Limb (tissue), 2 donors: ENCODE measurements around the gene DHX16.
"Not testable (repeated sequence)": the region's sequence is repeated elsewhere in the genome, so short reads cannot be mapped to it uniquely, and the experiment has no call there.

ENCODE experiments used
- DNase-seq, 2 donors: peaks; one replicate each; pipeline ENCODE4 v3.0.0-alpha.2; 2016; ENCODE audit errors: extremely low spot score in 2 of 2

The DHX16 gene

DNA sequence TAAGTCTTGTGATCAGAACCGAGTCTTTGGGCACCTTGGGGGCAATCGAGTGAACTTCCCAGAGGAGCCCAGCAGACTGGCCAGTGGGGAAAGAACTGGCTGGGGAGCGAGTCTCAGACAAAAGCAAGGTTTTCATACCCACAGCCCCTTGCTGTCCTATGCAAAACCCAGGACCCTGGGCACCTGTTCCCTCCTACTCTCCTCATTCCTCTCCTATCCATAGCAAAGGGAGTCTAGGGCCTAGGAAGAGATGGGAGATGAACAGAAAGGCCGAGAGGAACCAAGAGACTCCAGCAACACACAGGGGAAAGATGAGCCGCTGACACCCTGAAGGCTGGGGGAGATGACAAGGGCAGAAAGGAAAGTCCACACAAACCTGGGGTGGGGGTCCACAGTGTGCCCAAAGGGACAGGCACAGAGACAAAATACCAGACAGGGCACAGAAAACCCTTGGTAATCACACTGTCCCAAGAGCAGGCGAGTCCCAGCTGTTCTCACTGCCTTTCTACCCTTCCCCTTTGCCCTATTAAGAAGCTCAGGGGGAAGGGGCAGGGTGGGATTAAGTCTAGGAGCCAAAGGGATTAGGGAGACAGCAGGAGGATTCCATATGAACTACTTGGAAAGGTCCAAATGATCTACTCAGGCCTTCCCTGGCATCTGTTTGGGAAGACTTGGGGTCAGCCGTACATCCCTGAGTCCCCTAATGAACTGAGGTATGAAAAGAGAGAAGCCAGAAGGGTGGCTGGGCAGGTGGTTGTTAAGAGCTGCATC lies 7.1 kb upstream of the DHX16 start:
- DNase-seq = no peak

DNA sequence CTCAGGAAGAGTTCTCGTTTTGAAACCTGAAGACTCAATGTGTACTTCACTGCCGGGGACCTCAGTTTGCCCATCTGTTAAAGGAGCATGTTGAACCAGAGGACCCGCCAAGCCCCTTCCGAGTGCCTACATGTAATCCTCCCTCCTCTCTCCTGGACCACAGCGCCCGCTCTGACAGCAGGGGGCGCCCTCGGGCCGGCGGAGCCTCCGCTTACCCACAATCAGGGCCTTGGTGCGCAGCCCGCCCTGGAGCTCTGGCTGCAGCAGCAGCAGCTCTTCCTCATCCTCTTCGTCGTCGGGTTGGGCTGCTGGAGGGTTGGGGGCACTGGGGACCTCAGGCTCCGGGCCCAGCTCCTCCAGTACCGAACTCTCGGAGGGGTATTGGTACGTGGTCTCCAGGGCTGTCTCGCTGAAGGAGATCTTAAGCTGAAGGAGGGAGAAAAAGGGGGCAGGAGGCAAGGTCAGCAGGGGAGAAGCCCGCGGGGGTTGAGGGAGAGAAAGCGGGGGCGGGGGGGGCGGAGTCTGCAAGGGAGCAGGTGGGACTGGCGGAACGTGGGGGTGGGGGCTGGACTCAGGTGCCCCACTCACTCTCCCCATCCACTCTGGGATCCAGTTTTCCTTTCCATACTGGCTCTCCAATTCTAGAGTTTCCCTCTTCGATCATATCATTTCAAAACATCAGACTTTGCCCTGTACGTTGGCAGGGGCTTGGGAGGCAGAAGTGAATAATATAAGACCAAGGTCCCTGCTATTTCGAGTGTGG lies 6.3 kb upstream of the DHX16 start:
- DNase-seq = peak; percentile 78 to 92

DNA sequence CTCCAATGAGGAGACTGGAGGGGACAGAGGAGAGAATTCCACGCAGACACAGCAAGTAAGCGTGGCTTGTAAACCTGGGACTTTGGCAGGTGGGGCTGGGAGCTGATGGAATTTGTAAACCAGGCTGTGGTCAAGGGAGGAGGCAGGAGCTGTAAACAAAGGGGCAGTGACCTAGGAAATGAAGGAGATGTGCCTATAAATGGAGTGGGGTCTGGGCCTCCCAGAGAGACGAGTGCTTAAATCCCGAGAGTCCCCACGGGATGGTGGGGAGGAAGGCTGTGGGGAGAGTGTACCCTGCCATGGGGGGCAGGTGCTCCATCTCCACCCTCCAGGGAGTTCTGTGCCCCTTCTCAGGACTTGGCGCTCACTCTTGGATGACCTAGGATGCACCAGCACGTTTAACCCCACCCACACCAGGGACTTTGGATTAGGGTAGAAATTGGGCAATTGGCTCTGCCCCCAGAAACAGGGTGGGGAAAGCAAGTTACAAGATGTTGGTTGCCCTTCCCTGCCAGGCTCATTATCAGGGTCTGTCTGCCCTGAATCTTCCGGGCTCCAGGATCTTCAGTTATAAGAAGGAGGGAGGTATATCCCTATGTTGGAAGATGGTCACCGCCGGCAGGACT lies 4.0 kb upstream of the DHX16 start:
- no peak for DNase-seq

DNA sequence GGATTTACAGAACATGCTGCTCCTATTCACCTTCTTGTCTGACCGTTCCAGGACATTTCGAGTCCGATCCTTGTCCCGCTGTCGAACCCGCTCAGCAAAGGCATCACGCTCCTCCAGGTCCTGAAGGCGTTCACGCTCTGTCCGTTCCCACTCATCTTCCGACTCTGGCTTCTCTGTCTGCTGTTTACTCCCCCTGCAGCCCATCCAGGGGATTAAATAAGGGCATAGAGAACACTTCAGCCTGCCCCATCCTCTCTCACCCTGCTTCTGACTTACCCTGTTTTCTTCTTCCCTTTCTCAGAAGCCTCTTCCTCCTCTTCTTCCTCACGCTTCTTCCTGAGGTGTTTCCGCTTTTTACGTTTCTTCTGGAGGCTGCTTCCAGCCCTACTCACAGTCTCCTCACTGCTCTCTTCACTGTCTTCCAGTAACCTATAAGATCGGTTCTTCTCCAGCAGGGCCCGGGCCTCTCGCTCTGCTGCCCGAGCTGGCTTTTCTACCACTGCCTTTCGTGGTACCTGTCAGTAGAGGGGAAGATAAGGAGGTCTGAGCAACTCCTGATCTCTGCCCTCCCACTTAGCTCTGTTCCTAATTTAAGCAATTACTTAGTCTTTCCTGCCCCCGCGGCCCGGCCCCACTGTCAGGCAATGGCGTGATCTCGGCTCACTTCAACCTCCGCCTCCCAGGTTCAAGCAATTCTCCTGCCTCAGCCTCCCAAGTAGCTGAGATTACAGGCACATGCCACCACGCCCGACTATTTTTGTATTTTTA lies 1.9 kb downstream of the DHX16 start:
- no peak for DNase-seq

DNA sequence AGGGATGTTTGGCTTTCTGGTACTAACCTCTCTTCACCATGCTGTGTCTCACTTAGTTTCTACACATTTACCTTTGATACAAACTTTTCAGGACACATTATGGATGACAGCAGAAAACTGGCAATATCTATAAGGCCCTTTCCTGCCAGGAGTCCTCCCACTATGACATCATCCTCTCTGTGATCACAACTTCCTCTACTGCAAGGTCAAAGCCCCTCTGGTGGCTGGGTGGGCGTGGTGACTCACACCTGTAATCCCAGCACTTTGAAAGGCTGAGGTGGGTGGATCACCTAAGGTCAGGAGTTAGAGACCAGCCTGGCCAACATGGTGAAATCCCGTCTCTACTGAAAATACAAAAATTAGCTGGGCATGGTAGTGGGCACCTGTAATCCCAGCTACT lies 6.5 kb downstream of the DHX16 start:
- DNase-seq = not testable (repeated sequence)

DNA sequence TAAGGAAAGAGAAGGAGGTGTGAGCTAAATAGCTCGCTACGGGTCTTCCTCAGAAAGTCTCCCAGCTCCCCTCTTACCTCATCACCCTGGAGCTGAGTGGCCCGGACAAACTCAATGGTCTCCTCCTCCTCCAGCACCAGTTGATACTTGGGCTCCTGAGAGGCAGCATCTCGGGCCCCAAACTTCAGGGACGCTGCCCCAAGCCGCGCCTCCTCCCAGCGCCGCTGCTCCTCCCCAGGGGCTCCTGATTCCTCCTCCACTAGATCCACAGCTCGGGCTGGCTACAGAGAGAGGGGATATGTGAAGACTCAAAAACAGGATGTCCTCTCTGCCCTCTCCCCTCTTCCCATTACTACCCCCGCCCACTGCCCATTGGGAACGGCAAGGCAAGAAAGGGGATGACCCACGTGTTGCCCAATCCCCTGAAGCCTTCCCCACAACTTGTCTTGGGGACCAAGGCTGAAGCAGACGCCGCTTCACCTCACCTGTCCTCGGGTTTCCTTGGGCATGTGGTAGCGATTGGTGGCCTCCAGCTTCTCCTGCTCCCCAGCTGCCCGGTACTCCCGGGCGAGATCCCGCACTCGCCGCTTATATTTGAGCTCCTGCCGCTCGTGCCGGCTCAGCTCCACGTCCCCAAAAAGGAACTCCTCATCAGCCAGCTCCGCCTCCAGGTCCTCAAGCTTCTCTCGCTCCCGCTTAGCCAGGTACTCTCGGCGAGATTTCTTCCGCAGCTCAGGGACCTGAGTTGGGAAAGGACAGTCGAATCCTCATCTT lies 7.6 kb downstream of the DHX16 start:
- no peak for DNase-seq

DNA sequence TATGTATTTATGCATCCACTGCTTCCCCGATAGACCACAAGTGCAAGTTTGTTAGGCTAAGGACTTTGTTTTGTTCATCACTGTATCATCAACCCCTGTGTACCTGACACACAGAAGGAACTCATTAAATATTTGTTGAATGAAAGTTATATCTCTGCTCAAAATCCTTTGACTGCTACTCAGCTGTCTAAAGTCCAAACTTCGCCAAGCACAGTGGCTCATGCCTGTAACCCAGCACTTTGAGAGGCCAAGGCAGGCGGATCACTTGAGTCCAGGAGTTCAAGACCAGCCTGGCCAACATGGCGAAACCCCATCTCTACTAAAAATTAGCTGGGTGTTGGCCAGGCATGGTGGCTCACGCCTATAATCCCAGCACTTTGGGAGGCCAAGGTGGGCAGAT lies 14.9 kb downstream of the DHX16 start:
- DNase-seq = not testable (repeated sequence)

DNA sequence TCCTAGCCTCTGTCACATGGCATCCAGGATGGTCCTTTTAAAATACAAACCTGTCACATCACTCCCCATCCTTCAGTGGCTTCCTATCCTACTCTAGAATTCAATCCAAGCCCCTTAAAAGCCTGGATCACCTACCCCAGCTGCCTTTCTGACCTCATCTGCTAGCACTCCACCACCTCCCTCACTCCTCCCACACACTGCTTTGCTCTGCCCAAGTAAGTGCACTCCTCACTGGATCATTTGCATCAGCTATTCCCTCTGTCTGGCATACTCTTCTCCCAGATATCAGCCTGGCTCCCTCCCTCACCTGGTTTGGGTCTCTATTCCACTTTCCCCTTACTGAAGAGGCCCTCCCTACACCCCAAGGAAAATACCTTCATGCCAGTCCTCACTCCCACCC lies 15.4 kb downstream of the DHX16 start:
- DNase-seq = no peak

DNA sequence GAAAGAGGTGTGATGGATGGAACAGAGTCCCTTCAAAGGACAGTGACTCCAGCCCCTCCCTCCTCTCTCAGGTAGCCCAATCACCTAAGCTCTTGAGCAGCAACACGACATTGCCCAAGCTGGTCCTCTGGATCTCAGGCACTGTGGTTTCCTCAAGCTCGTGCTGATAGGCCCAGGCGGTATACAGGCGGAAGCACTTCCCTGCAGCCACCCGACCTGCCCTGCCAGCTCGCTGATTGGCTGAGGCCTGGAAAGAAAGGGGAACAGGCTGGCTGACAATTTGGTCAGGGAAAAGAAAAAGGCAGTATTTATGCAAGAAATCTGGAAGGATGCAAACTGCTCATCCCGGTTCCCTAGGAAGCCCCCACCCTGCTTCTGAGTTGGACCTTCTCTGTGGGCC lies 16.3 kb downstream of the DHX16 start:
- no peak for DNase-seq

DNA sequence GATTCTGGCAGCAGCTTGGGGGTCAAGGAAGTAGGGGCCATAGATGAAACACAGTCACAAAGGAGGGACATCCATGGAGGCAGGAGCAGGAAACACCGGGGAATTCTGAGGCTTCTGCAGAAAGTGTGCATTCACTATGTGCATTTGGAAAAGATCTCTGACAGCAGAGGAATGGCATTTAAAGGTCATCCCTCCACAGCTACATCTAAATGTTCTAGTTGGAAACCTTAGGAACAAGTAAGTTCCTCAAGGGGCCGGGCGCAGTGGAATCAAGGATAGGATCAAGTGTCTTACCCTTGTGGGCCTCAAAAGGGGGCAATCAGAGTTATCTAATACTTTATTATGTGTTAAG lies 17.1 kb downstream of the DHX16 start:
- DNase-seq = no peak

DNA sequence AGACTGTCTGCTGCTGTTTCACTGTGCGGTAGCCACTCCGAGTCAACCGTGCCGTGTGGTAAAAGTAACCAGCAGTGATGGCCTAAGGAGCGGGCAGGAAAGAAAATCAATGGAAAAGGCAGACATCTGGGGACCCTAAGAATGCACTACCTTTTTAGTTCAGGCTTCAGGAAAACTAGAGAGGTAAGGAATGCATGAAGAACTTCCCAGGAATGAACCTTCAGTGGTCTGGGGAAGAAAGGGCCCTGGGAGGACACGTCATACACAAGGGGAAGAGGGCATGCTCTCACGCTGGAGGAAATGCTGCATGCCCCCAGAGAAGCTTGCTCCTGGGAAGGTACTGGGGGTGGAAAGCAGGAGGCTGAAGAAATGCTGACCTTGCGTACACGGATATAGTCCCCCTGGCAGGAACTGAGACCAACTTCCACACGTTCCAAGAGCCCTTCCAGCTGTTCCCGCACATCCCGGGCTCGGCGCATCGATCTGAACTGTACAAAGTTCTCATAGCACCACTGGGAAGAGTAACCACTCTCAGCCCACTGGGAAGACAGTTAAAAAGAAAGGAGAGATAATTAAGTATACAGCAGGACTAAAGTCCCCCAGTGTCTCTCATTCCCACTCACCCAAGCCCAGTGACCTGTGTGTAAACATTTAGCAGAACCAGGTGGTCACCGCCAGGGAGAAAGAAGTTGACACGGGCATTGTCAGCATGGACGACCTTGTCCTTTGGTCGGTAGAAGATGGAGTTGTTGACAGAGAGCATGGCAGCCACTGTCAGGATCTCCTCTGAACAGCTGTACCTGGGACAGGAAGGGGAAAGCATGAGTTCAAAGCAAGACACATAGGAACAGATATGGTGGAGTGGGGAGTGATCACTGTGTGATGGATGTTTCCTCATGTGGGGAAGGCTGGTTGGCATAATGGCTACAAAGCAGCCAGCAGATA lies 17.7 kb downstream of the DHX16 start:
- DNase-seq = no peak

DNA sequence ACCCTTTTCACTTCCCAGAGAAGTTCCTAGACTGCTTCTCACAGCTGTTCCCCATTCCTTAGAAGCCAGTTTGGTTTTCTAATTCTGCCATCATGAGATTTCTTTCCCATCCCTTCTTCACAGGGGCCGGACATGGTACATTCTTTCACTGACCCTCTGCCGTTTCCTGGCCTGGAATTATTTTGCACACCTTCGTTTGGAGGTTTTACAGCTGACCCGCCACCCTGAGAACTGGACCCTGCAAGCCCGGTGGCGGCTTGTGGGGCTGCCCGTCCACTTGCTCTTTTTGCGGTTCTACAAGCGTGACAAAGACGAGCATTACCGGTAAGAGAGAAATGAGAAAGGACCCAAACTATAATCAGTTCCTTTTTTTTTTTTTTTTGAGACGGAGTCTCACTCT lies 21.7 kb downstream of the DHX16 start:
- DNase-seq = no peak

DNA sequence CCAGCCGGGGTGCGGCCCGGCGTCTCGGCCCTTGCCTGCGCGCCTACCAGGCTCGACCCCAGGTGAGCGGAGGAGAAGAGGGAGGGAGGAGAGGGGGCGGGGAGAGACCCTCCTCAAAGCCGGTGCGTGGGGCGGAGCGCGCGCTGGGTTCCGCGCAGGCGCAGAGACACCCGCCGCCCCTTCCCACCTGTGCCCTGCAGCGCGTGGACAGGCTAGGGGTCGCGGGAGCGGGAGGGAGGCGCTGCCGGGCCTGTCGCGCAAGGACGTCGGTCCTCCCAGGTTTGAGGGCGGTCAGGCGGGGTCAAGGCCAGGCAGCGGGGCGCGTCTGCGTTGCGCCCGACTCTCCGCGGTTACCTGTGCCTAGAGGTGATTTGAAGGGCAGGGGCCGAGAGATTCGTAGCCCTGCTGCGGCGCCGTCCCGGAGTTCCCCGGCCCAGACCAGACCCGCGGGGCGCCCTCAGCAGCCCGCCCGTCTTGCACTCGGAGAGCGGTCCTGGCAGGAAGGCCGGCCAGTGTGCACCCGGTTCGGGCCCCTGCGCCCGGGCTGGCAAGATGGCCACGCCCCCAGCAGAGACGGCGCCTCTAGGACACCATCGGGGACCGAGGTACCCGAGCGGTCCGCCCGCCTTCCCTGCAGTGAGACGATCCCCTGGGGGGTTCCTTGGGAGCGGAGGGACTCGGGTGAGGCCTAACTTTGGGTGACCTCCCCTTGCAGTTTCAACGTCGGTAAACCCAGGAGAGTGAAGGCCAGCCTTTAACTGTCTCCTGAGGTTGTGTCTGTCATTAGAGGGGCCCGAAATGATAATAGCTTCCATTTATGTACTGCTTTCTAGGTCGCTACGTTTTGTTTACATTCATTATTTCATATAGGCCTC lies 25.3 kb downstream of the DHX16 start:
- peak; percentile 77 to 80 for DNase-seq

DNA sequence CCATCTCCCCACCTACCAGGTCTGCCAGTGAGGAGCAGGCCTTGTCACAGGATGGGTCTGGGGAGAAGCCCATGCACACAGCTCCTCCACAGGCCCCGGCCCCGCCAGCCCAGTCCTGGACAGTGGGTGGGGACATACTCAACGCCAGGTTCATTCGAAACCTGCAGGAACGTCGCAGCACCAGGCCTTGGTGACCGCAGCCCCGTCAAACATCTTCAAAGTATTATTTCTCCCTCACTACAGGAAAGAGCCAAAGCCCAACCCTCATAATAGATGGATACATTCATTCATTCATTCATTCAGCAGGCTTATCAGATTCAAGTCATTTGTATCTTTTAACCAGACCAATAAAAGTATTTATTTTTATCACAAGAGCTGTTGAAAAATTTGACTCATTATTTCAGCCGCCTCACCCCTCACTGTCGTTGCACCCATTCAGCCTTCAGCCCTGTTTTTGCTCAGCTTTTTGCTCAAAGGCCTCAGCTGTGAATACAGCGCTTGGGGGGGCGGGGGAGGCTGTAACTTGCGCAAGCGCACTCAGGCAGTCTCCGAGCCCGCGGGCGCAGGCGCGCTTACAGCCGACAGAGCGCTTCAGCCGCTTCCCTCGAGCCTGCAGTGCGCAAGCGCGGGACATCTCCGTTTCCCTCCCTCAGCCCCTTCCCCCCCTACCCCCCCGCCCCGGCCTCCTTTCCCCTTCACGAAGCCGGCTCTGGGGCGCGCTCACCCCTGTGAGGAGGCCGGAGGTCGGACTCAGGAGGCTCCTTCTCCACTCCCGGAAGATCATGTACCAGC lies 26.2 kb downstream of the DHX16 start, which contains the start of gene C6orf136:
TSS of gene C6orf136 (plus strand) at position 684 of the 792 bp plus-strand sequence. CDS start at position 783, 99 bp downstream.
- peak; percentile 95 for DNase-seq

DNA sequence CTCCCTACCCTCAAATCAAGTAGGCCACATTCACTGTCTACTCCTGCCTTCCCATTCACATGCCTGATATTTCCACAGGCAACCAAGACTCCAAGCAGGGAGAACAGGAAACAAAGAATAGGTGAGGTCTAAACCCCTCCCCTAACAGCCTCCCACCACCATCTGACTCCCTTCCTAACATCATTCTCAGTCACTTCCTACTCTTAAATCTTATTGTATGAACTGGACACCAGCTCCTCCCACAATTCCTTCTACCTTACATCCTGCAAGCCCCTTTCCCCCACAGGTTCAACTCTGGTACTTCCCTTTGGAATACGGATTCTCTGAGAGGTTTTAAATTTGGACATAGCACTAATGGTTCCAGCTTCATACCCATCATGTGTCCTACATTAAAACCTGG lies 26.8 kb downstream of the DHX16 start:
- DNase-seq = no peak

DNA sequence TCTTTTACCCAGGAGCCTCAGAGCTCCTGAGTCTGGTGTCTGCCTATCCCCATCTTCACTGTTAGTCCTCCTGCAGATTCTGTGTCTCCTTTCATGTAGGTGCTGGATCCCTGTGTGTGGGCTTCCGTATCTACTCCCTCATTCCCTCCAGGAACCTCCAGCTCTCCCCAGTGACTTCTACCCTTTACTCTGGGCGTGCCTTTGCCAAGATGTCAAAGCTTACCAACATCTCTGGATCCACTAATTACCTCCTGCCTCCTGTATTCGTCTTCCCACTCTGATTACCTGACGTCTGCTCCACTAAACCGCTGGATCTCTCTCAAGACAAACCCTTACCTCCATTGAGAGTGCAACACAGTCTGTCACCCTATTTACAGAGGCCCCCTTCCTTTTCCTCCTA lies 28.0 kb downstream of the DHX16 start:
- DNase-seq = no peak

DNA sequence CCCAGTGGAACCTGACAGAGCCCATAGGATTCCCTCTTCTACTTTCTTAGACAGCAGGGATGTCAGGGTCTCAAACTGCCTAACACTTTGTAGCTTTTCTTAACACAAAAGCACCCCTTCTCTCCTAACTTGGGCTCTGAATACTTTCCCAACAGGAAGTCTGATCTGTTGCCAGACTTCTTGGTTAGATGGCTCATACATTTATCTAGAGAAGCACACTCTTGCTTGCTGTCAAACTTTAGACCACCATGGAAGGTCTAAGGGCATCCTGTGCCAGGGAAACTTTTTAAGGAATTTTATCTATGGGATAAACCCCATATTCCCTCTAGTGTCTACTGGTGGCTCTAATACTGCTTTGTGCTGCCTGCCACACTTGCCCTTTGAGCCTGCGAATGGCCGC lies 29.1 kb downstream of the DHX16 start:
- DNase-seq = no peak

DNA sequence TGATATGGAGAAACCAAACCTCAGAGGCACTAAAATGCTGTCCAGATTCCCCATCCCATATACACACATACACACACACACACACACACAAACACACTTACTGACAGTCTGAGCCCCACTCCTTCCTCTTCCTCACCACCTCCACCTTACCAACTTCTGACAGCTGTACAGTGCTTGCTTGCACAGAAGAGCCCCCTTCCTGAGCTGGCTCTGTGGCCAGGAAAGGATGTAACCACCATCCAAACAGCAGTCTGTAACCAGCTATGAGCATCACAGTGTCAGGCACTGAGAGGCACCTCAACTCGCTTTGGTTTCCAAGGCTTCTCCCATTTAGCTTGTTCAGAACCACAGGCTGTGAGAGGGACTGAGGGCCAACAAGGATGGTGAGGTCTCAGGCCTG lies 31.8 kb downstream of the DHX16 start:
- no peak for DNase-seq
